OCI-LY3 (cell line): Measurements from ENCODE around the gene KREMEN1.

Experiments
- EZH2phosphoT487 ChIP-seq: fragments of 200-600 bp; shearing (Covaris generic); IDR thresholded peaks from 2 replicates; pipeline ENCODE4 v1.6.1; 2018; ENCODE audit warnings: antibody characterized with exemption, mixed run types, low read depth
- TF ChIP-seq, protein P1 (sequence below): fragments of 200-600, 300-600 bp; sonication (generic); IDR thresholded peaks from 2 replicates; pipeline ENCODE4 v1.5.1; 2014; ENCODE audit warnings: antibody characterized with exemption, low read length, low read depth

DNA sequence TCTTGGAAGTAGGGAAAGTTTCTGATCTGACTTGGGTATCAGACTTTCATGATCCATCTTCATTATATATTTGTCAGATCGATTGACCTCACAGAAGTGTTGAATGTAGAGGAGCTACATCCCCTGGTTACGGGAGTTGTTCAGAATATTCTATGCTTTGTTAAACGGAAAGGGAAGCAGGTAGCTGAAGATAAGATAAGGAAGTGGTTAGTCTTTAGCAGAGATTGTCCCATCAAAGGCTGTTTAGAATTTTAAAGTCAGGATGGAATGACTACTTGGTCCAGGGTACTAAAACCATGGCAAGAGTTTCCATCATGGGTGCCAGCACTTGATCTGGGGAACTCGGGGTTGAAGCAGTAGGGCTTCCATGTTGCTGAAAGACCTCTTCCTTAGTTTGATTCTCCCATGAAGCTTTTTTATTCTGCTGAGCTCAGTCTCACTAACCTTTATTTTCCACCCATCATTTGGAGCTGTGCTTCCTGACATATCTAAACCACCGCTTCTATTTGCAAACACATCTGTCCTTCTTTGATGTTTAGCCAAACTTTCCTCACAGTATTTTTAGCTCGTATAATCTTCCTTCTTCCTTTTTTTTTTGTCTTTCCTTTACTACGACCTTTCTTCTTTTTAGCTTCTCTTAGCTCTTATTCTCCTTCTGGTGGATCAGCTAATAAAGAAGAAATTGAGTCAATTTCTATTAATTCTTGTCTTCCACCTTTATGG, 7.2 kb upstream of the KREMEN1 start:
- TF ChIP-seq EZH2phosphoT487: no peak
- TF ChIP-seq, protein P1, sequence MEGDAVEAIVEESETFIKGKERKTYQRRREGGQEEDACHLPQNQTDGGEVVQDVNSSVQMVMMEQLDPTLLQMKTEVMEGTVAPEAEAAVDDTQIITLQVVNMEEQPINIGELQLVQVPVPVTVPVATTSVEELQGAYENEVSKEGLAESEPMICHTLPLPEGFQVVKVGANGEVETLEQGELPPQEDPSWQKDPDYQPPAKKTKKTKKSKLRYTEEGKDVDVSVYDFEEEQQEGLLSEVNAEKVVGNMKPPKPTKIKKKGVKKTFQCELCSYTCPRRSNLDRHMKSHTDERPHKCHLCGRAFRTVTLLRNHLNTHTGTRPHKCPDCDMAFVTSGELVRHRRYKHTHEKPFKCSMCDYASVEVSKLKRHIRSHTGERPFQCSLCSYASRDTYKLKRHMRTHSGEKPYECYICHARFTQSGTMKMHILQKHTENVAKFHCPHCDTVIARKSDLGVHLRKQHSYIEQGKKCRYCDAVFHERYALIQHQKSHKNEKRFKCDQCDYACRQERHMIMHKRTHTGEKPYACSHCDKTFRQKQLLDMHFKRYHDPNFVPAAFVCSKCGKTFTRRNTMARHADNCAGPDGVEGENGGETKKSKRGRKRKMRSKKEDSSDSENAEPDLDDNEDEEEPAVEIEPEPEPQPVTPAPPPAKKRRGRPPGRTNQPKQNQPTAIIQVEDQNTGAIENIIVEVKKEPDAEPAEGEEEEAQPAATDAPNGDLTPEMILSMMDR: no peak
